ENCODE measurements around the gene DIAPH2.

DNA sequence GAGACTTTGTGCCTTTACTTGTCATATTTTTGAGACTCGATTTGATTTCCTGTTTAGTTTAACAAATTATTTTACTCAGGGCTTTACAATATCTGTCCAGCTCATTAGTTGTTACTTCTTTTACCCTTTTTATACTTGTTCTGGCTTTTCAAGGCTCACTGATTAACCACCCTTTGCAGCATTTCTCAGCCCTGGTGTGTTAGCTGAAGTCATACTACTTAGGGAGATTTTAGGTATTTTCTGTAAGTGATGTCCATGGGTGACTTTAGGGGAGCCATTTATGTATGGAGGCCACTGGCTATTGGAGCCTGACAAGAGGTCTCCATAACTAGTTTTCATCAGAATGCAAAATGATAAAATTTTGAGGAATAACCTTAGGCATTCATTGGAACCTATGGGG, 346.3 kb downstream of the DIAPH2 start:
- TF ChIP-seq, protein P1, sequence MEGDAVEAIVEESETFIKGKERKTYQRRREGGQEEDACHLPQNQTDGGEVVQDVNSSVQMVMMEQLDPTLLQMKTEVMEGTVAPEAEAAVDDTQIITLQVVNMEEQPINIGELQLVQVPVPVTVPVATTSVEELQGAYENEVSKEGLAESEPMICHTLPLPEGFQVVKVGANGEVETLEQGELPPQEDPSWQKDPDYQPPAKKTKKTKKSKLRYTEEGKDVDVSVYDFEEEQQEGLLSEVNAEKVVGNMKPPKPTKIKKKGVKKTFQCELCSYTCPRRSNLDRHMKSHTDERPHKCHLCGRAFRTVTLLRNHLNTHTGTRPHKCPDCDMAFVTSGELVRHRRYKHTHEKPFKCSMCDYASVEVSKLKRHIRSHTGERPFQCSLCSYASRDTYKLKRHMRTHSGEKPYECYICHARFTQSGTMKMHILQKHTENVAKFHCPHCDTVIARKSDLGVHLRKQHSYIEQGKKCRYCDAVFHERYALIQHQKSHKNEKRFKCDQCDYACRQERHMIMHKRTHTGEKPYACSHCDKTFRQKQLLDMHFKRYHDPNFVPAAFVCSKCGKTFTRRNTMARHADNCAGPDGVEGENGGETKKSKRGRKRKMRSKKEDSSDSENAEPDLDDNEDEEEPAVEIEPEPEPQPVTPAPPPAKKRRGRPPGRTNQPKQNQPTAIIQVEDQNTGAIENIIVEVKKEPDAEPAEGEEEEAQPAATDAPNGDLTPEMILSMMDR (IDR thresholded peaks at IDR 0.05), result no peak
- TF ChIP-seq EP300 (IDR thresholded peaks at IDR 0.05), result no peak

All from tibial nerve (tissue), 4 donors.